Colonic mucosa (tissue), 4 donors: ENCODE measurements around the gene SMIM28. TPM values are rescaled to one million over a fixed set of nuclear protein-coding genes. Genes with fewer than 3 reads are reported as not detected.
"Not testable (repeated sequence)": the region's sequence is repeated elsewhere in the genome, so short reads cannot be mapped to it uniquely, and the experiment has no call there.

Source experiments
- DNase-seq: peaks from one replicate; pipeline ENCODE4 v3.0.0-alpha.2; 2020
- H3K27ac ChIP-seq: fragments of 200-600 bp; one replicate; pipeline ENCODE4 v1.8.0; 2021
- H3K27me3 ChIP-seq: fragments of 200-600 bp; one replicate; pipeline ENCODE4 v1.8.0; 2021
- H3K36me3 ChIP-seq: fragments of 200-600 bp; one replicate; pipeline ENCODE4 v1.8.0; 2021
- H3K4me1 ChIP-seq: fragments of 200-600 bp; one replicate; pipeline ENCODE4 v1.8.0; 2021; ENCODE audit warnings: mild to moderate bottlenecking
- H3K4me3 ChIP-seq: fragments of 200-600 bp; one replicate; pipeline ENCODE4 v1.8.0; 2021
- H3K9ac ChIP-seq, 2 donors: one replicate each; pipeline ENCODE4 v1.7.0; 2013; ENCODE audit warnings: control low read depth in 2 of 2, low read depth in 2 of 2, low read length in 2 of 2
- H3K9me3 ChIP-seq: fragments of 200-600 bp; one replicate; pipeline ENCODE4 v1.8.0; 2021
- CTCF ChIP-seq: fragments of 200-600 bp; IDR thresholded peaks from one replicate; pipeline ENCODE4 v1.8.0; 2022; ENCODE audit warnings: antibody characterized with exemption, mild to moderate bottlenecking
- intact Hi-C: fragments of 100-400 bp; cut with DNase I; formaldehyde crosslinking; loops from one replicate; pipeline ENCODE4 v1.14.1; 2022
- total RNA-seq, 2 donors: library from RNA; stranded (reverse); fragmentation: NEBNext Ultra II Directional in 1 of 2; extraction: Animal tissue kit (Norgen Biotek cat#: 25700) in 1 of 2; gene quantifications; one replicate each; pipeline ENCODE4 v1.2.1, GENCODE V29; 2021
- donor health status: healthy.
- donor health status: DM: no; HTN: no; CAD: no.
- donor health status: DM: no; HTN: no; CAD: no.

SMIM28 gene
- total RNA-seq, 2 donors from 2014 or later = 0.29 TPM; not detected in 1

GRCh38 chr6:138345565-138346285, 32.0 kb upstream of the SMIM28 start:
- intact Hi-C loops = no loop called here
- TF ChIP-seq CTCF = no peak
- no peak for DNase-seq
- no peaks in the 10 kb centered on the region for H3K36me3 ChIP-seq
- H3K4me1 ChIP-seq = no peaks in the 10 kb centered on the region
- H3K27me3 ChIP-seq = no peaks in the 10 kb centered on the region
- no peak overlapping the region for H3K4me3 ChIP-seq
- H3K27ac ChIP-seq = no peak overlapping the region
- H3K9me3 ChIP-seq = no peaks in the 10 kb centered on the region
- no peak overlapping the region for H3K9ac ChIP-seq

DNA sequence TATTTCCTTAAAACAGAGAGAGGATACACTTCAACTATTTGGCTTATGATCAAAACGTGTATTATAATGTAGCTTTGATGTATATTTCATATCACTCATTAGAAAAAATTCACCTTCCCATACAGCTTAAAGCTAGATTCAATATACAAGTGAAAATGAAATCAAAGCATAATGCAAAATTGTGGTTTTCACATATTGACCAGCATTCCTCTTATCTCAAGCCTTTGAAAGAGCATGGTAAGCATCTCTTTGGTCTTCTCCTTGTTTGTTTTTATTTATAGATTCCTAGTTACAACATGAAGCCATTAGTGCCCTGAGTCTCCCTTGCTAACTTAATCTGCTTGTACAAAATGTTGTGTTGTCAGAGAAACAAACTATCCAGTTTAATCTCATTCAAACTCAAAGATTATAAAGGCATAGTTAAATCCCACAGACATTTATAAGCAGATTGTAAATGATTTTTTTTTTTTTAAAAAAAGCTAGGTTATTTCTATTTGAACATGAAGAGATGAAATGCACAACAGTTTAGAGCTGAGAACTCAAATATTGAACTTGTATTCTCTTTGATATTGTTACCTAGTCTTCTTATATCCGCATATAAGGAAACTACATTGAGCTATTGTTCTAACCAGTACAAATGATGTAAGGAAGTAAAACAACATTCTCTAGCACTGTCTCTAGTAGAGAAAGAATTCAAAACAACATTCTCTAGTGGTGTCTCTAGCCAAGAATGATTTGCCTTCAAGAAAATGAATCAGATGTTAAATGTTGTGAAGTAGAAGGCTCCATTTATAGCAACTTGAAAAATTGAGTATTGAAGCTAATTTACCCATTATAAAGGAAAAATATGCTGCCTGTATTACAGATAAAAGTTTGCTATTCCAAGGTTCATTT, 31.2 kb upstream of the SMIM28 start:
- no peaks in the 10 kb centered on the region for H3K27me3 ChIP-seq
- TF ChIP-seq CTCF = no peak
- H3K27ac ChIP-seq = no peak overlapping the region
- no peaks in the 10 kb centered on the region for H3K4me1 ChIP-seq
- H3K36me3 ChIP-seq = no peaks in the 10 kb centered on the region
- no peak for DNase-seq
- no peak overlapping the region for H3K4me3 ChIP-seq
- intact Hi-C loops = no loop called here
- no peak overlapping the region for H3K9ac ChIP-seq
- H3K9me3 ChIP-seq = no peaks in the 10 kb centered on the region

DNA sequence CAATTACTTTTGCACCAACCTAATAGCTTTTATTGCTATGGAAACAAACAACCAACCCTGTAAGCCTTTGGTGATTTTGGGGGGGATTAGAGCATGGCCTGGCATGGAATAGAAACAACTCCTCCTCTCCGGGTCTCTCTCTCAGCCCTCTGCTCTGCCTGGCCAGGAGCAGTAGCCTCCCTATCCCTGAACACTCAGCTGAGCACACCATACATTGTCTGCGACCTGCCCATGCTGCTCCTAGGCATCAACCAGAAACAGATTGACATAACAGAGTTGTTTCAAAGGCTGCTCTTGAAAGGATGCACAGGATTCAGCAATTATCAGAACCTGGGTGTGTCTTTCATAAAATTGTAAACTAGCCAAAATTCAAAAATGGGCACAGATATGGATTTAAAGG, 29.8 kb upstream of the SMIM28 start:
- no peak overlapping the region for H3K4me3 ChIP-seq
- intact Hi-C loops = no loop called here
- H3K36me3 ChIP-seq = no peaks in the 10 kb centered on the region
- no peaks in the 10 kb centered on the region for H3K9me3 ChIP-seq
- no peaks in the 10 kb centered on the region for H3K27me3 ChIP-seq
- no peak overlapping the region for H3K27ac ChIP-seq
- no peaks in the 10 kb centered on the region for H3K4me1 ChIP-seq
- TF ChIP-seq CTCF = no peak
- no peak for DNase-seq
- no peak overlapping the region for H3K9ac ChIP-seq

DNA sequence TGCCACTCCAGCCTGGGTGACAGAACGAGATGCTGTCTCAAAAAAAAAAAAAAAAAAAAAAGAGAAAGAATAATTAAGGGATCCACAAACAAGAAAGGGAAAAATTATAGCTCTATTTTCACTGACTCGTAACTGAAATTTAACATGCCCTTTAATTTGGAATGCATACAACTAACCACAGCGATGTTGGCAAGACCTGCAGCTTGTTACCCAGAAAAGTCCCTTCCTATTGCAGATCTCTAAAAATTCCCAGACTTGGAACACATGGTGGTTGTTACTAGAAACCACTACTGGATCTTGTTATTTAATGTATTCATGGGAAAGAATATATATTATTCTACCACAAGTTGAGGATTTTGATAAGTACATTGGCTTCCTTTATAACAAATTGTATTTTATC, 27.8 kb upstream of the SMIM28 start:
- no peak overlapping the region for H3K4me3 ChIP-seq
- H3K4me1 ChIP-seq = no peaks in the 10 kb centered on the region
- TF ChIP-seq CTCF = no peak
- no peak for DNase-seq
- no peak overlapping the region for H3K9ac ChIP-seq
- no peaks in the 10 kb centered on the region for H3K27me3 ChIP-seq
- intact Hi-C loops = no loop called here
- no peaks in the 10 kb centered on the region for H3K36me3 ChIP-seq
- H3K9me3 ChIP-seq = no peaks in the 10 kb centered on the region
- no peak overlapping the region for H3K27ac ChIP-seq

GRCh38 chr6:138357928-138358327, 19.8 kb upstream of the SMIM28 start:
- Histone ChIP-seq H3K9ac (no peak overlapping the region), H3K27ac (no peak overlapping the region), H3K4me1 (no peaks in the 10 kb centered on the region), H3K36me3 (no peaks in the 10 kb centered on the region), H3K9me3 (no peaks in the 10 kb centered on the region), H3K27me3 (no peaks in the 10 kb centered on the region), H3K4me3 (no peak overlapping the region)
- DNase-seq = no peak
- intact Hi-C loops = no loop called here
- TF ChIP-seq CTCF = no peak

DNA sequence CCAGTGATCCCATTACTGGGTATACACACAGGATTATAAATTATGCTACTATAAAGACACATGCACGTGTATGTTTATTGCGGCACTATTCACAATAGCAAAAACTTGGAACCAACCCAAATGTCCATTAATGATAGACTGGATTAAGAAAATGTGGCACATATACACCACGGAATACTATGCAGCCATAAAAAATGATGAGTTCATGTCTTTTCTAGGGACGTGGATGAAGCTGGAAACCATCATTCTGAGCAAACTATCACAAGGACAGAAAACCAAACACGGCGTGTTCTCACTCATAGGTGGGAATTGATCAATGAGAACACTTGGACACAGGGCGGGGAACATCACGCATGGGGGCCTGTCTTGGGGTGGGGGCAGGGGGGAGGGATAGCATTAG, 9.0 kb upstream of the SMIM28 start:
- H3K9me3 ChIP-seq, H3K4me1 ChIP-seq, H3K36me3 ChIP-seq, H3K27ac ChIP-seq, H3K9ac ChIP-seq, intact Hi-C loops, DNase-seq, H3K4me3 ChIP-seq, H3K27me3 ChIP-seq: not testable (repeated sequence)
